Adrenal gland (tissue), 12 donors: ENCODE data around the gene ESPNL. TPM values are rescaled to one million over a fixed set of nuclear protein-coding genes. Genes with fewer than 3 reads are reported as not detected.

Experiments used
- DNase-seq, 7 donors: peaks; one replicate each; pipeline ENCODE4 v3.0.0-alpha.2; 2019 to 2020
- H3K27ac ChIP-seq, 5 donors: fragments of 200-600 bp; sonication (generic) in 4 of 5; 1 replicate in 3 of 5; 2 replicates in 2 of 5; pipeline versions ENCODE4 v1.5.1 to v1.8.0; 2016 to 2020; ENCODE audit warnings: mild to moderate bottlenecking in 1 of 5
- H3K27me3 ChIP-seq: fragments of 200-600 bp; 2 replicates; pipeline ENCODE4 v1.8.0; 2021
- H3K36me3 ChIP-seq, 2 donors: fragments of 200-600 bp; replicated peaks in 1 of 2; 1 replicate in 1 of 2; 2 replicates in 1 of 2; pipeline versions ENCODE4 v1.5.1 to v1.8.0; 2018 to 2022
- H3K4me1 ChIP-seq, 2 donors: fragments of 200-600 bp; replicated peaks in 1 of 2; 1 replicate in 1 of 2; 2 replicates in 1 of 2; pipeline versions ENCODE4 v1.5.1 to v1.8.0; 2018 to 2021
- H3K4me3 ChIP-seq, 4 donors: fragments of 200-600 bp; sonication (generic) in 3 of 4; one replicate each; pipeline ENCODE4 v1.5.1; 2016 to 2018
- H3K9me3 ChIP-seq, 3 donors: fragments of 200-600 bp; sonication (generic) in 1 of 3; replicated peaks in 1 of 3; 1 replicate in 2 of 3; 2 replicates in 1 of 3; pipeline versions ENCODE4 v1.5.1 to v1.8.0; 2016 to 2021
- CTCF ChIP-seq, 6 experiments: fragments of 450-650 bp in 4 of 6; fragments of 200-600 bp in 2 of 6; sonication (generic) in 1 of 6; IDR thresholded peaks; 1 replicate in 5 of 6; 2 replicates in 1 of 6; pipeline versions ENCODE4 v1.5.1 to v1.8.0; 2016 to 2021; ENCODE audit warnings: antibody characterized with exemption in 6 of 6, mild to moderate bottlenecking in 2 of 6, moderate library complexity in 1 of 6
- POLR2A ChIP-seq, 2 donors: fragments of 450-650 bp; IDR thresholded peaks; one replicate each; pipeline ENCODE4 v1.6.1; 2017; ENCODE audit warnings: antibody characterized with exemption in 2 of 2, mild to moderate bottlenecking in 2 of 2, moderate library complexity in 1 of 2
- WGBS, 4 donors: extraction: QIAGEN DNeasy Blood & Tissue Kit in 2 of 4; methylation state at CpG; one replicate each; pipeline versions ENCODE4 v1.1.5 to v1.1.7; 2013 to 2017; 5-methylcytosine and 5-hydroxymethylcytosine counted together
- intact Hi-C, 2 donors: fragments of 100-400 bp; cut with DNase I; formaldehyde crosslinking; loops; one replicate each; pipeline versions ENCODE4 v1.14.1 to v1.15.0; 2022 to 2023
- polyA plus RNA-seq, 3 donors: library from polyadenylated mRNA; stranded (reverse); fragments of 200-250 nt in 2 of 3; fragments of 350-450 nt in 1 of 3; fragmentation: Illumina TruSeq in 1 of 3; extraction: RNeasy Lipid Tissue Mini Kit (QIAGEN cat#74804) in 1 of 3; gene quantifications; one replicate each; pipeline ENCODE4 v1.2.3, GENCODE V29; 2013 to 2014
- total RNA-seq, 9 donors: library from RNA; depleted of rRNA in 4 of 9; stranded (reverse); fragments of >200 nt in 4 of 9; fragments of 120-200 nt in 1 of 9; fragmentation: NEBNext Ultra II Directional in 1 of 9; extraction: Animal tissue kit (Norgen Biotek cat#: 25700) in 1 of 9; gene quantifications; one replicate each; pipeline versions ENCODE4 v1.1.0 to v1.2.4, GENCODE V29; 2013 to 2023
- donor health status: healthy with polysubstance abuse.
- donor health status: Bipolar disorder and iron deficiency.
- donor health status: DM: yes; HTN: yes; CAD: no.
- donor health status: DM: no; HTN: no; CAD: no.
- donor health status: DM: no; HTN: no; CAD: no.
- donor health status: DM: yes; HTN: yes; CAD: no.

Gene ESPNL
- total and polyA plus RNA-seq, 12 donors: 0.03 to 5.9 (median 1.2) TPM; not detected in 5

- H3K36me3 ChIP-seq: peaks cover 0 to 12% of the 10 kb centered on the region in 2 donors
- no peak overlapping the region for H3K4me3 ChIP-seq
- TF ChIP-seq POLR2A (IDR thresholded peaks at IDR 0.05) (no peak), CTCF (IDR thresholded peaks at IDR 0.05) (no peak)
- 87 to 97% (median 94%) methylated on average over 2 of the region's 2 CpGs for WGBS, 4 donors
- DNase-seq: no peak
- H3K27ac ChIP-seq: no peak overlapping the region
- H3K9me3 ChIP-seq: no peaks in the 10 kb centered on the region
- intact Hi-C loops: no loop called here
- H3K4me1 ChIP-seq: peaks cover 0 to 4% of the 10 kb centered on the region in 2 donors
- H3K27me3 ChIP-seq: no peaks in the 10 kb centered on the region
Observed at GRCh38 chr2:238079874-238080327, 20.2 kb upstream of the ESPNL start.

- no peak overlapping the region for H3K4me3 ChIP-seq
- peaks cover 0 to 12% of the 10 kb centered on the region in 2 donors for H3K36me3 ChIP-seq
- TF ChIP-seq POLR2A (IDR thresholded peaks at IDR 0.05) (no peak), CTCF (IDR thresholded peaks at IDR 0.05) (no peak)
- intact Hi-C loops: no loop called here
- H3K4me1 ChIP-seq: peaks cover 0 to 4% of the 10 kb centered on the region in 2 donors
- H3K27me3 ChIP-seq: no peaks in the 10 kb centered on the region
- H3K9me3 ChIP-seq: no peaks in the 10 kb centered on the region
- WGBS, 4 donors: 96 to 99% (median 98%) methylated on average over 14 to 15 of the region's 15 CpGs
- no peak overlapping the region for H3K27ac ChIP-seq
- peak in 2 of 7 donors; percentile 11 to 27 for DNase-seq
Observed at GRCh38 chr2:238080518-238080917, 19.6 kb upstream of the ESPNL start.

- H3K27me3 ChIP-seq: no peaks in the 10 kb centered on the region
- H3K9me3 ChIP-seq: no peaks in the 10 kb centered on the region
- H3K4me1 ChIP-seq: no peaks in the 10 kb centered on the region
- H3K4me3 ChIP-seq: no peak overlapping the region
- TF ChIP-seq POLR2A (IDR thresholded peaks at IDR 0.05) (no peak), CTCF (IDR thresholded peaks at IDR 0.05) (no peak)
- intact Hi-C loops: no loop called here
- DNase-seq: peak in 2 of 7 donors; percentile 16 to 35
- peaks cover 0 to 12% of the 10 kb centered on the region in 2 donors for H3K36me3 ChIP-seq
- 89 to 93% (median 91%) methylated on average over 13 of the region's 13 CpGs for WGBS, 4 donors
- H3K27ac ChIP-seq: no peak overlapping the region
Observed at GRCh38 chr2:238081150-238081549, 19.0 kb upstream of the ESPNL start.

GRCh38 chr2:238081561-238081960 is 18.6 kb upstream of the ESPNL start:
- Histone ChIP-seq H3K36me3 (peaks cover 0 to 12% of the 10 kb centered on the region in 2 donors), H3K9me3 (no peaks in the 10 kb centered on the region), H3K4me3 (no peak overlapping the region), H3K27me3 (no peaks in the 10 kb centered on the region), H3K27ac (no peak overlapping the region), H3K4me1 (no peaks in the 10 kb centered on the region)
- intact Hi-C loops: no loop called here
- TF ChIP-seq CTCF (IDR thresholded peaks at IDR 0.05): no peak
- TF ChIP-seq POLR2A (IDR thresholded peaks at IDR 0.05): no peak
- 94 to 98% (median 96%) methylated on average over 16 of the region's 16 CpGs for WGBS, 4 donors
- DNase-seq: peak in 1 of 7 donors; percentile 11
